Liver (tissue), 9 donors: ENCODE data around the gene GDI1. TPM values are rescaled to one million over a fixed set of nuclear protein-coding genes. Genes with fewer than 3 reads are reported as not detected.

ENCODE experiments used
- DNase-seq: peaks from one replicate; pipeline ENCODE4 v3.0.0-alpha.2; 2017; ENCODE audit warnings: low spot score
- H3K27ac ChIP-seq, 2 donors: one replicate each; pipeline ENCODE4 v1.7.0; 2013; ENCODE audit warnings: inconsistent platforms in 2 of 2, low read length in 2 of 2, control low read depth in 1 of 2, low read depth in 1 of 2, mild to moderate bottlenecking in 1 of 2
- H3K27me3 ChIP-seq, 4 donors: one replicate each; pipeline versions ENCODE4 v1.6.1 to v1.7.0; 2013; ENCODE audit warnings: low read length in 3 of 4, inconsistent platforms in 1 of 4, mild to moderate bottlenecking in 1 of 4, moderate library complexity in 1 of 4; ENCODE audit not compliant: control insufficient read depth in 4 of 4, insufficient read depth in 4 of 4
- H3K36me3 ChIP-seq, 4 donors: one replicate each; pipeline versions ENCODE4 v1.6.1 to v1.7.0; 2013; ENCODE audit warnings: low read length in 3 of 4, mild to moderate bottlenecking in 3 of 4, low read depth in 1 of 4, moderate library complexity in 1 of 4; ENCODE audit not compliant: control insufficient read depth in 4 of 4, insufficient read depth in 3 of 4
- H3K4me1 ChIP-seq, 4 donors: one replicate each; pipeline versions ENCODE4 v1.6.1 to v1.7.0; 2013; ENCODE audit warnings: low read length in 3 of 4, mild to moderate bottlenecking in 3 of 4, moderate library complexity in 1 of 4; ENCODE audit not compliant: control insufficient read depth in 4 of 4, insufficient read depth in 4 of 4
- H3K4me3 ChIP-seq, 3 donors: one replicate each; pipeline versions ENCODE4 v1.6.1 to v1.7.0; 2013; ENCODE audit warnings: low read length in 3 of 3, control low read depth in 1 of 3, low read depth in 1 of 3, mild to moderate bottlenecking in 1 of 3
- H3K9ac ChIP-seq, 2 donors: one replicate each; pipeline ENCODE4 v1.7.0; 2013; ENCODE audit warnings: low read length in 2 of 2, mild to moderate bottlenecking in 2 of 2, moderate library complexity in 2 of 2, control low read depth in 1 of 2, low read depth in 1 of 2
- H3K9me3 ChIP-seq, 4 donors: one replicate each; pipeline versions ENCODE4 v1.6.1 to v1.7.0; 2013; ENCODE audit warnings: low read length in 3 of 4; ENCODE audit not compliant: control insufficient read depth in 4 of 4
- EGR1 ChIP-seq, 2 donors: IDR thresholded peaks; 2 replicates each; pipeline ENCODE4 v1.6.1; 2016 to 2018; ENCODE audit warnings: antibody characterized with exemption in 2 of 2, low read depth in 2 of 2
- FOXA2 ChIP-seq: IDR thresholded peaks from 2 replicates; pipeline ENCODE4 v1.6.1; 2016; ENCODE audit warnings: antibody characterized with exemption
- GABPA ChIP-seq, 2 donors: IDR thresholded peaks in 1 of 2; conservative IDR thresholded peaks in 1 of 2; 2 replicates each; pipeline ENCODE4 v1.6.1; 2016; ENCODE audit warnings: antibody characterized with exemption in 2 of 2, mild to moderate bottlenecking in 1 of 2, moderate library complexity in 1 of 2
- HNF4G ChIP-seq: IDR thresholded peaks from 2 replicates; pipeline ENCODE4 v1.6.1; 2016; ENCODE audit warnings: antibody characterized with exemption
- JUND ChIP-seq, 2 donors: IDR thresholded peaks; 2 replicates each; pipeline ENCODE4 v1.6.1; 2016; ENCODE audit warnings: antibody characterized with exemption in 2 of 2
- NR2F2 ChIP-seq: IDR thresholded peaks from 2 replicates; pipeline ENCODE4 v1.6.1; 2016; ENCODE audit warnings: antibody characterized with exemption
- RXRA ChIP-seq, 2 donors: IDR thresholded peaks; 2 replicates each; pipeline ENCODE4 v1.6.1; 2017 to 2018; ENCODE audit warnings: antibody characterized with exemption in 2 of 2, mild to moderate bottlenecking in 1 of 2
- SP1 ChIP-seq: IDR thresholded peaks from 2 replicates; pipeline ENCODE4 v1.6.1; 2018; ENCODE audit warnings: antibody characterized with exemption, mild to moderate bottlenecking
- TAF1 ChIP-seq: conservative IDR thresholded peaks from 2 replicates; pipeline ENCODE4 v1.6.1; 2016; ENCODE audit warnings: antibody characterized with exemption, mild to moderate bottlenecking
- YY1 ChIP-seq: IDR thresholded peaks from 2 replicates; pipeline ENCODE4 v1.6.1; 2016; ENCODE audit warnings: antibody characterized with exemption, mild to moderate bottlenecking
- ZBTB33 ChIP-seq: IDR thresholded peaks from 2 replicates; pipeline ENCODE4 v1.6.1; 2016; ENCODE audit warnings: antibody characterized with exemption
- WGBS: extraction: QIAGEN DNeasy Blood & Tissue Kit; methylation state at CpG from one replicate; pipeline ENCODE4 v1.1.7; 2013; 5-methylcytosine and 5-hydroxymethylcytosine counted together
- polyA plus RNA-seq, 2 donors: library from polyadenylated mRNA; stranded (reverse) in 1 of 2; unstranded in 1 of 2; fragments of 200-250 nt in 1 of 2; fragments of >200 nt in 1 of 2; fragmentation: Nextera tagmentation in 1 of 2; extraction: Ambion mirVana in 1 of 2; gene quantifications; one replicate each; pipeline versions ENCODE4 v1.2.1 to v1.2.3, GENCODE V29; 2013 to 2015
- total RNA-seq, 2 donors: library from RNA; depleted of rRNA; stranded (reverse); fragments of >200 nt; gene quantifications; one replicate each; pipeline ENCODE4 v1.2.3, GENCODE V29; 2014
- TF ChIP-seq, protein P1 (sequence below): IDR thresholded peaks from 2 replicates; pipeline ENCODE4 v1.6.1; 2016; ENCODE audit warnings: antibody characterized with exemption, mild to moderate bottlenecking
- TF ChIP-seq, protein P2 (sequence below): fragments of 150-350 bp; IDR thresholded peaks from 2 replicates; pipeline ENCODE4 v1.5.1; 2017; ENCODE audit warnings: improper control_type of control experiment, low read depth, low read length; ENCODE audit not compliant: missing input control
- TF ChIP-seq, protein P3 (sequence below): IDR thresholded peaks from 2 replicates; pipeline ENCODE4 v1.6.1; 2016; ENCODE audit warnings: antibody characterized with exemption
- donor health status: healthy.
- donor health status: healthy.
- donor health status: healthy.
- donor health status: healthy.
- donor health status: healthy.

The GDI1 gene
- total and polyA plus RNA-seq, 4 donors: 12.8 to 35.6 (median 20.5) TPM

- TF ChIP-seq, protein P1, sequence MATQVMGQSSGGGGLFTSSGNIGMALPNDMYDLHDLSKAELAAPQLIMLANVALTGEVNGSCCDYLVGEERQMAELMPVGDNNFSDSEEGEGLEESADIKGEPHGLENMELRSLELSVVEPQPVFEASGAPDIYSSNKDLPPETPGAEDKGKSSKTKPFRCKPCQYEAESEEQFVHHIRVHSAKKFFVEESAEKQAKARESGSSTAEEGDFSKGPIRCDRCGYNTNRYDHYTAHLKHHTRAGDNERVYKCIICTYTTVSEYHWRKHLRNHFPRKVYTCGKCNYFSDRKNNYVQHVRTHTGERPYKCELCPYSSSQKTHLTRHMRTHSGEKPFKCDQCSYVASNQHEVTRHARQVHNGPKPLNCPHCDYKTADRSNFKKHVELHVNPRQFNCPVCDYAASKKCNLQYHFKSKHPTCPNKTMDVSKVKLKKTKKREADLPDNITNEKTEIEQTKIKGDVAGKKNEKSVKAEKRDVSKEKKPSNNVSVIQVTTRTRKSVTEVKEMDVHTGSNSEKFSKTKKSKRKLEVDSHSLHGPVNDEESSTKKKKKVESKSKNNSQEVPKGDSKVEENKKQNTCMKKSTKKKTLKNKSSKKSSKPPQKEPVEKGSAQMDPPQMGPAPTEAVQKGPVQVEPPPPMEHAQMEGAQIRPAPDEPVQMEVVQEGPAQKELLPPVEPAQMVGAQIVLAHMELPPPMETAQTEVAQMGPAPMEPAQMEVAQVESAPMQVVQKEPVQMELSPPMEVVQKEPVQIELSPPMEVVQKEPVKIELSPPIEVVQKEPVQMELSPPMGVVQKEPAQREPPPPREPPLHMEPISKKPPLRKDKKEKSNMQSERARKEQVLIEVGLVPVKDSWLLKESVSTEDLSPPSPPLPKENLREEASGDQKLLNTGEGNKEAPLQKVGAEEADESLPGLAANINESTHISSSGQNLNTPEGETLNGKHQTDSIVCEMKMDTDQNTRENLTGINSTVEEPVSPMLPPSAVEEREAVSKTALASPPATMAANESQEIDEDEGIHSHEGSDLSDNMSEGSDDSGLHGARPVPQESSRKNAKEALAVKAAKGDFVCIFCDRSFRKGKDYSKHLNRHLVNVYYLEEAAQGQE: no peak
- TF ChIP-seq JUND (IDR thresholded peaks at IDR 0.05) (no peak), GABPA (IDR thresholded peaks at IDR 0.05 in 1 of 2, conservative IDR thresholded peaks at IDR 0.05 in 1 of 2) (no peak)
- TF ChIP-seq, protein P2, sequence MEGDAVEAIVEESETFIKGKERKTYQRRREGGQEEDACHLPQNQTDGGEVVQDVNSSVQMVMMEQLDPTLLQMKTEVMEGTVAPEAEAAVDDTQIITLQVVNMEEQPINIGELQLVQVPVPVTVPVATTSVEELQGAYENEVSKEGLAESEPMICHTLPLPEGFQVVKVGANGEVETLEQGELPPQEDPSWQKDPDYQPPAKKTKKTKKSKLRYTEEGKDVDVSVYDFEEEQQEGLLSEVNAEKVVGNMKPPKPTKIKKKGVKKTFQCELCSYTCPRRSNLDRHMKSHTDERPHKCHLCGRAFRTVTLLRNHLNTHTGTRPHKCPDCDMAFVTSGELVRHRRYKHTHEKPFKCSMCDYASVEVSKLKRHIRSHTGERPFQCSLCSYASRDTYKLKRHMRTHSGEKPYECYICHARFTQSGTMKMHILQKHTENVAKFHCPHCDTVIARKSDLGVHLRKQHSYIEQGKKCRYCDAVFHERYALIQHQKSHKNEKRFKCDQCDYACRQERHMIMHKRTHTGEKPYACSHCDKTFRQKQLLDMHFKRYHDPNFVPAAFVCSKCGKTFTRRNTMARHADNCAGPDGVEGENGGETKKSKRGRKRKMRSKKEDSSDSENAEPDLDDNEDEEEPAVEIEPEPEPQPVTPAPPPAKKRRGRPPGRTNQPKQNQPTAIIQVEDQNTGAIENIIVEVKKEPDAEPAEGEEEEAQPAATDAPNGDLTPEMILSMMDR: no peak
- Histone ChIP-seq H3K9ac (no peak overlapping the region), H3K27me3 (no peaks in the 10 kb centered on the region), H3K36me3 (no peaks in the 10 kb centered on the region), H3K9me3 (no peaks in the 10 kb centered on the region), H3K4me3 (no peak overlapping the region), H3K27ac (no peak overlapping the region), H3K4me1 (peaks cover 0 to 5% (median 0%) of the 10 kb centered on the region in 4 donors)
- 90% methylated on average over 14 of the region's 14 CpGs for WGBS
- no peak for DNase-seq
Measured at GRCh38 chrX:154459832-154460231, 22.9 kb downstream of the GDI1 start.

DNA sequence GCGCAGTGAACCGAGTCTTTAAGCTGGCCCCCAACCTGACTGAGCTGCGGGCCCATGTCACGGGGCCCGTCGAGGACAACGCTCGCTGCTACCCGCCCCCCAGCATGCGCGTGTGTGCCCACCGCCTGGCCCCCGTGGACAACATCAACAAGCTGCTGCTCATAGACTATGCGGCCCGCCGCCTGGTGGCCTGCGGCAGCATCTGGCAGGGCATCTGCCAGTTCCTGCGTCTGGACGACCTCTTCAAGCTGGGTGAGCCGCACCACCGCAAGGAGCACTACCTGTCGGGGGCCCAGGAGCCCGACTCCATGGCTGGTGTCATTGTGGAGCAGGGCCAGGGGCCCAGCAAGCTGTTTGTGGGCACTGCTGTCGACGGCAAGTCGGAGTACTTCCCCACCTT is 23.4 kb downstream of the GDI1 start:
- no peaks in the 10 kb centered on the region for H3K27me3 ChIP-seq
- H3K9ac ChIP-seq: no peak overlapping the region
- no peak overlapping the region for H3K4me3 ChIP-seq
- DNase-seq: no peak
- WGBS: 96% methylated on average over 26 of the region's 26 CpGs
- no peak overlapping the region for H3K27ac ChIP-seq
- TF ChIP-seq NR2F2 (no peak), ZBTB33 (no peak)
- TF ChIP-seq, protein P3, sequence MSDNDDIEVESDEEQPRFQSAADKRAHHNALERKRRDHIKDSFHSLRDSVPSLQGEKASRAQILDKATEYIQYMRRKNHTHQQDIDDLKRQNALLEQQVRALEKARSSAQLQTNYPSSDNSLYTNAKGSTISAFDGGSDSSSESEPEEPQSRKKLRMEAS: no peak
- H3K4me1 ChIP-seq: peaks cover 0 to 5% (median 0%) of the 10 kb centered on the region in 4 donors
- no peaks in the 10 kb centered on the region for H3K36me3 ChIP-seq
- no peaks in the 10 kb centered on the region for H3K9me3 ChIP-seq

- no peak overlapping the region for H3K9ac ChIP-seq
- peaks cover 0 to 2% (median 0%) of the 10 kb centered on the region in 4 donors for H3K36me3 ChIP-seq
- peaks cover 0 to 3% (median 0%) of the 10 kb centered on the region in 4 donors for H3K4me1 ChIP-seq
- H3K4me3 ChIP-seq: no peak overlapping the region
- DNase-seq: no peak
- H3K9me3 ChIP-seq: no peaks in the 10 kb centered on the region
- H3K27ac ChIP-seq: no peak overlapping the region
- WGBS: 89% methylated on average over 8 of the region's 8 CpGs
- H3K27me3 ChIP-seq: no peaks in the 10 kb centered on the region
- TF ChIP-seq RXRA (IDR thresholded peaks at IDR 0.05): no peak
- TF ChIP-seq, protein P2: no peak
- no peak for TF ChIP-seq NR2F2
- TF ChIP-seq HNF4G: no peak
- TF ChIP-seq FOXA2: no peak
- no peak for TF ChIP-seq TAF1
- TF ChIP-seq, protein P3: no peak
- no peak for TF ChIP-seq YY1
- no peak for TF ChIP-seq EGR1 (IDR thresholded peaks at IDR 0.05; ENCODE audit: low read depth in 2 of 2)
- no peak for TF ChIP-seq JUND (IDR thresholded peaks at IDR 0.05)
- TF ChIP-seq SP1: no peak
Measured at GRCh38 chrX:154462396-154462795, 25.4 kb downstream of the GDI1 start.
